ENCODE results near the gene MBD3L5.
A peak's percentile ranks its signal among the peaks of the same experiment; 100 is the strongest.
"Not testable (repeated sequence)": the region's sequence is repeated elsewhere in the genome, so short reads cannot be mapped to it uniquely, and the experiment has no call there.

The MBD3L5 gene

GRCh38 chr19:7052896-7053295 lies 22.5 kb downstream of the MBD3L5 start:
- DNase-seq (ENCODE audit: low spot score): not testable (repeated sequence)

- not testable (repeated sequence) for DNase-seq (ENCODE audit: low spot score)
Measured at GRCh38 chr19:7054635-7055368, 24.4 kb downstream of the MBD3L5 start.

- not testable (repeated sequence) for DNase-seq (ENCODE audit: low spot score)
Measured at GRCh38 chr19:7055679-7056078, 25.3 kb downstream of the MBD3L5 start.

GRCh38 chr19:7056371-7056770 lies 26.0 kb downstream of the MBD3L5 start:
- DNase-seq (ENCODE audit: low spot score): not testable (repeated sequence)

- DNase-seq (ENCODE audit: low spot score): not testable (repeated sequence)
Measured at GRCh38 chr19:7058576-7058975, 28.2 kb downstream of the MBD3L5 start, which contains the start of gene MBD3L3. Gene MBD3L3 (minus strand): TSS chr19:7058676. CDS start chr19:7058605, 71 bp downstream.

GRCh38 chr19:7059977-7060376 lies 29.6 kb downstream of the MBD3L5 start:
- not testable (repeated sequence) for DNase-seq (ENCODE audit: low spot score)

- no peak for DNase-seq (ENCODE audit: low spot score)
Measured at GRCh38 chr19:7063339-7063738, 33.0 kb downstream of the MBD3L5 start.

- DNase-seq (ENCODE audit: low spot score): no peak
Measured at GRCh38 chr19:7063764-7064418, 33.5 kb downstream of the MBD3L5 start.

- not testable (repeated sequence) for DNase-seq (ENCODE audit: low spot score)
Measured at GRCh38 chr19:7067122-7067521, 36.7 kb downstream of the MBD3L5 start.

- DNase-seq (ENCODE audit: low spot score): peak; percentile 22
Measured at GRCh38 chr19:7067716-7068115, 37.3 kb downstream of the MBD3L5 start.

GRCh38 chr19:7068599-7068998 lies 38.2 kb downstream of the MBD3L5 start:
- DNase-seq (ENCODE audit: low spot score): no peak

- DNase-seq (ENCODE audit: low spot score): peak; percentile 90
Measured at GRCh38 chr19:7069042-7069903, 38.9 kb downstream of the MBD3L5 start, which contains the start of gene ZNF557. Gene ZNF557 (plus strand): TSS chr19:7069703. CDS start chr19:7075075, 5,372 bp downstream.

- DNase-seq (ENCODE audit: low spot score): peak; percentile 20
Measured at GRCh38 chr19:7069904-7070226, 39.5 kb downstream of the MBD3L5 start.

- DNase-seq (ENCODE audit: low spot score): no peak
Measured at GRCh38 chr19:7072541-7072940, 42.2 kb downstream of the MBD3L5 start.

- DNase-seq (ENCODE audit: low spot score): no peak
Measured at GRCh38 chr19:7074705-7075282, 44.4 kb downstream of the MBD3L5 start.

GRCh38 chr19:7076151-7076550 lies 45.8 kb downstream of the MBD3L5 start:
- no peak for DNase-seq (ENCODE audit: low spot score)

- DNase-seq (ENCODE audit: low spot score): no peak
Measured at GRCh38 chr19:7078008-7078407, 47.6 kb downstream of the MBD3L5 start.
